OCI-LY3 (cell line): ENCODE results near the gene DPYD.

ENCODE experiments used
- H2AFZ ChIP-seq: fragments of 200-600, 300-600 bp; shearing (Covaris generic); 2 replicates; pipeline ENCODE4 v1.6.0; 2014; ENCODE audit warnings: antibody characterized with exemption, low read depth, low read length
- H3K27ac ChIP-seq: fragments of 200-600, 300-600 bp; sonication (generic); 2 replicates; pipeline ENCODE4 v1.5.1; 2014; ENCODE audit warnings: mild to moderate bottlenecking, low read length, moderate library complexity, mixed read lengths
- H3K27me3 ChIP-seq: fragments of 200-600, 300-600 bp; sonication (generic); 2 replicates; pipeline ENCODE4 v1.6.1; 2014; ENCODE audit warnings: low read depth, low read length, mixed read lengths
- H3K36me3 ChIP-seq: fragments of 200-600, 300-600 bp; sonication (generic); replicated peaks from 2 replicates; pipeline ENCODE3; 2014; ENCODE audit warnings: low read depth, low read length, mixed read lengths
- H3K4me1 ChIP-seq: fragments of 300-600, 200-600 bp; sonication (generic); 2 replicates; pipeline ENCODE4 v1.6.1; 2014; ENCODE audit warnings: low read length, mixed read lengths
- H3K4me2 ChIP-seq: fragments of 200-600, 300-600 bp; sonication (generic); 2 replicates; pipeline ENCODE4 v1.6.1; 2014; ENCODE audit warnings: low read length, mixed read lengths
- H3K4me3 ChIP-seq: fragments of 300-600, 200-600 bp; sonication (generic); 2 replicates; pipeline ENCODE4 v1.5.1; 2014; ENCODE audit warnings: antibody characterized with exemption, mild to moderate bottlenecking, low read length, moderate library complexity
- H3K79me2 ChIP-seq: fragments of 300-600, 200-600 bp; shearing (Covaris generic); 2 replicates; pipeline ENCODE4 v1.6.1; 2014; ENCODE audit warnings: mild to moderate bottlenecking, low read length, mixed read lengths
- H3K9ac ChIP-seq: fragments of 300-600, 200-600 bp; shearing (Covaris generic); 2 replicates; pipeline ENCODE4 v1.6.0; 2014; ENCODE audit warnings: mild to moderate bottlenecking, low read length, moderate library complexity
- H3K9me3 ChIP-seq: fragments of 200-600, 300-600 bp; shearing (Covaris generic); 2 replicates; pipeline ENCODE4 v1.6.1; 2014; ENCODE audit warnings: low read length, mixed read lengths; ENCODE audit not compliant: insufficient read depth
- H4K20me1 ChIP-seq: fragments of 200-600, 300-600 bp; sonication (generic); 2 replicates; pipeline ENCODE4 v1.6.1; 2016; ENCODE audit warnings: low read length, mixed read lengths; ENCODE audit not compliant: insufficient read depth
- CTCF ChIP-seq: fragments of 200-600, 300-600 bp; sonication (generic); IDR thresholded peaks from 2 replicates; pipeline ENCODE4 v1.5.1; 2014; ENCODE audit warnings: antibody characterized with exemption, low read length, low read depth
- EZH2phosphoT487 ChIP-seq: fragments of 200-600 bp; shearing (Covaris generic); IDR thresholded peaks from 2 replicates; pipeline ENCODE4 v1.6.1; 2018; ENCODE audit warnings: antibody characterized with exemption, mixed run types, low read depth

DPYD gene

DNA sequence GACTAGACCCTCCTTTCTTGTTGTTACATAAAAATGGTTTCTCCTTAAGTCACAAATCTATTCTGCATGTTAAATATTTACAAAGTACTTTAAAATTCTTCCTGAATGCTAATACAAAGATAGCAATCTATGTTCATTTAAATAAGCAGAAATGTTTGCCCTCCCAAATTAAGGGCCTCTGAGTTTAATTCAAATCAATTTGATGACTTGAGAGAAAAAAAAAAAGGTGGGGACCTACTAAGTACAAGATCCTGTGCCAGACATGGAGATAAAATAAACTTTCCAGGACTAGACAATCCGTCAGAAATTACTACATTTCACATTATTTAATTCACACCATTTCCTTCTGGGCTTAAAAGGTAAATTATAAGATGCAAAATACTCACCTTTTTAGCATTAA is 548.3 kb downstream of the DPYD start:
- H3K79me2 ChIP-seq = no peaks in the 10 kb centered on the region
- H3K4me2 ChIP-seq = no peak overlapping the region
- no peaks in the 10 kb centered on the region for H3K36me3 ChIP-seq
- H3K9me3 ChIP-seq = no peaks in the 10 kb centered on the region
- TF ChIP-seq CTCF (no peak), EZH2phosphoT487 (no peak)
- no peak overlapping the region for H3K4me3 ChIP-seq
- no peak overlapping the region for H2AFZ ChIP-seq
- no peak overlapping the region for H3K9ac ChIP-seq
- H3K4me1 ChIP-seq = no peaks in the 10 kb centered on the region
- H4K20me1 ChIP-seq = no peaks in the 10 kb centered on the region
- no peaks in the 10 kb centered on the region for H3K27me3 ChIP-seq
- no peak overlapping the region for H3K27ac ChIP-seq

- no peaks in the 10 kb centered on the region for H3K36me3 ChIP-seq
- TF ChIP-seq EZH2phosphoT487 = no peak
- TF ChIP-seq CTCF = no peak
- no peak overlapping the region for H3K9ac ChIP-seq
- no peaks in the 10 kb centered on the region for H4K20me1 ChIP-seq
- H3K27ac ChIP-seq = no peak overlapping the region
- no peak overlapping the region for H2AFZ ChIP-seq
- H3K4me1 ChIP-seq = no peaks in the 10 kb centered on the region
- no peak overlapping the region for H3K4me3 ChIP-seq
- no peaks in the 10 kb centered on the region for H3K27me3 ChIP-seq
- H3K79me2 ChIP-seq = no peaks in the 10 kb centered on the region
- H3K9me3 ChIP-seq = no peaks in the 10 kb centered on the region
- no peak overlapping the region for H3K4me2 ChIP-seq
These were observed 552.5 kb downstream of the DPYD start for GRCh38 chr1:97368296-97368695.

GRCh38 chr1:97366984-97367383 is 553.9 kb downstream of the DPYD start:
- H3K4me1 ChIP-seq = no peaks in the 10 kb centered on the region

DNA sequence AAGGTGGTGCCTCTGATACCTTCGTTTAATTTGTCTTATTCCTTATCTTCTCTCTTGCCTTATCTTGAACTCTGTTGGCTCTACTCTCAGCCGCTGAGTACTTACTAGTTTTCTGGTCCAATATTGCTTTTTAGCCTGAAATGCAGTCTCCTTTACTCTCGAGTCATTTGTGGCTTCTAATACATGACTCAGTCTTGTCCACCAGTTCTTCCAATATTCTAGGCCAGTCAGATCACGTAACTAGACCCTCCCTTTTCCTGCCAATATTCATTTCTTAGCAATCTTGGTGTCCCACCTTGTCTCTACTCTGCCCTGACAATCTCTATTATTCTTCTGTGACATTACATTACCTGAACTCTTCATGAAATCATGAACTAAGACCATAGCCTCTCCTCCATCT is 555.8 kb downstream of the DPYD start:
- H4K20me1 ChIP-seq = no peaks in the 10 kb centered on the region
- TF ChIP-seq CTCF (no peak), EZH2phosphoT487 (no peak)
- H3K9ac ChIP-seq = no peak overlapping the region
- H2AFZ ChIP-seq = no peak overlapping the region
- H3K4me2 ChIP-seq = no peak overlapping the region
- no peaks in the 10 kb centered on the region for H3K27me3 ChIP-seq
- no peaks in the 10 kb centered on the region for H3K4me1 ChIP-seq
- no peaks in the 10 kb centered on the region for H3K9me3 ChIP-seq
- no peaks in the 10 kb centered on the region for H3K36me3 ChIP-seq
- no peaks in the 10 kb centered on the region for H3K79me2 ChIP-seq
- no peak overlapping the region for H3K27ac ChIP-seq
- H3K4me3 ChIP-seq = no peak overlapping the region

More at GRCh38 chr1:97366984-97367383, 553.9 kb downstream of the DPYD start:
- Histone ChIP-seq H3K4me3 (no peak overlapping the region), H3K79me2 (no peaks in the 10 kb centered on the region), H3K27me3 (no peaks in the 10 kb centered on the region), H3K27ac (no peak overlapping the region), H3K9ac (no peak overlapping the region), H3K36me3 (no peaks in the 10 kb centered on the region), H3K9me3 (no peaks in the 10 kb centered on the region), H2AFZ (no peak overlapping the region), H4K20me1 (no peaks in the 10 kb centered on the region), H3K4me2 (no peak overlapping the region)
- TF ChIP-seq CTCF (no peak), EZH2phosphoT487 (no peak)
